ENCODE measurements around the gene RBFOX2.

GRCh38 chr22:35732116-35732515, 296.5 kb downstream of the RBFOX2 start:
- no peak for TF ChIP-seq CTCF (IDR thresholded peaks at IDR 0.05)
- TF ChIP-seq POLR2AphosphoS5 (IDR thresholded peaks at IDR 0.05), result no peak

Data from breast epithelium (tissue), 3 donors.